NCI-H526 (cell line): ENCODE data around the gene IRAK1BP1.
A peak's percentile ranks its signal among the peaks of the same experiment; 100 is the strongest.
"Not testable (repeated sequence)": the region's sequence is repeated elsewhere in the genome, so short reads cannot be mapped to it uniquely, and the experiment has no call there.

Experiments used
- DNase-seq, 2 experiments: peaks; one replicate each; lab custom pipeline; 2025; lab: John Stamatoyannopoulos, UW

The IRAK1BP1 gene

GRCh38 chr6:78889901-78890300 lies 22.6 kb downstream of the IRAK1BP1 start:
- DNase-seq: not testable (repeated sequence)

GRCh38 chr6:78896227-78896626 lies 28.9 kb downstream of the IRAK1BP1 start:
- no peak for DNase-seq

GRCh38 chr6:78908621-78909020 lies 41.3 kb downstream of the IRAK1BP1 start:
- no peak for DNase-seq

- no peak for DNase-seq
These were observed 42.0 kb downstream of the IRAK1BP1 start for GRCh38 chr6:78909391-78909790.

- no peak for DNase-seq
These were observed 42.7 kb downstream of the IRAK1BP1 start for GRCh38 chr6:78910010-78910409.

- no peak for DNase-seq
These were observed 43.3 kb downstream of the IRAK1BP1 start for GRCh38 chr6:78910591-78911171.

GRCh38 chr6:78911218-78911940 lies 44.0 kb downstream of the IRAK1BP1 start:
- DNase-seq: no peak

- no peak for DNase-seq
These were observed 49.1 kb downstream of the IRAK1BP1 start for GRCh38 chr6:78916411-78916810.

- DNase-seq: no peak
These were observed 50.4 kb downstream of the IRAK1BP1 start for GRCh38 chr6:78917788-78918187.

- not testable (repeated sequence) for DNase-seq
These were observed 53.8 kb downstream of the IRAK1BP1 start for GRCh38 chr6:78921168-78921567.

- peak in 1 of 2 experiments; percentile 23 for DNase-seq
These were observed 58.0 kb downstream of the IRAK1BP1 start for GRCh38 chr6:78925317-78925716.

- no peak for DNase-seq
These were observed 68.2 kb downstream of the IRAK1BP1 start for GRCh38 chr6:78935553-78935952.

GRCh38 chr6:78936515-78936914 lies 69.2 kb downstream of the IRAK1BP1 start:
- DNase-seq: no peak

- DNase-seq: no peak
These were observed 75.1 kb downstream of the IRAK1BP1 start for GRCh38 chr6:78942446-78942845.

GRCh38 chr6:78947529-78947928 lies 80.2 kb downstream of the IRAK1BP1 start:
- no peak for DNase-seq

GRCh38 chr6:78947962-78948361 lies 80.6 kb downstream of the IRAK1BP1 start:
- DNase-seq: no peak

- no peak for DNase-seq
These were observed 81.4 kb downstream of the IRAK1BP1 start for GRCh38 chr6:78948785-78949184.

- no peak for DNase-seq
These were observed 85.0 kb downstream of the IRAK1BP1 start for GRCh38 chr6:78952362-78952761.
